IMR-90 (cell line): ENCODE data around the gene RAI14.
A peak's percentile ranks its signal among the peaks of the same experiment; 100 is the strongest.

ENCODE experiments used
- BHLHE40 ChIP-seq: fragments of 150-350 bp; IDR thresholded peaks from 2 replicates; pipeline ENCODE4 v1.6.1; 2016; ENCODE audit warnings: mild to moderate bottlenecking, low read depth, low read length
- CEBPB ChIP-seq: IDR thresholded peaks from 2 replicates; pipeline ENCODE4 v1.6.1; 2012; ENCODE audit warnings: low read depth, low read length, improper control_type of control experiment
- CTCF ChIP-seq: conservative IDR thresholded peaks from 2 replicates; pipeline ENCODE4 v1.5.1; 2012; ENCODE audit warnings: mild to moderate bottlenecking, low read depth, low read length, improper control_type of control experiment
- MAFK ChIP-seq: IDR thresholded peaks from 2 replicates; pipeline ENCODE4 v1.6.1; 2012; ENCODE audit warnings: low read depth, low read length, improper control_type of control experiment
- MAZ ChIP-seq: IDR thresholded peaks from 2 replicates; pipeline ENCODE4 v1.6.1; 2012; ENCODE audit warnings: low read depth, mild to moderate bottlenecking, low read length, improper control_type of control experiment, moderate library complexity, borderline replicate concordance
- MXI1 ChIP-seq: IDR thresholded peaks from 2 replicates; pipeline ENCODE4 v1.6.1; 2012; ENCODE audit warnings: low read depth, mild to moderate bottlenecking, low read length, moderate library complexity, borderline replicate concordance
- POLR2A ChIP-seq: IDR thresholded peaks from 2 replicates; pipeline ENCODE4 v1.6.1; 2012; ENCODE audit warnings: mild to moderate bottlenecking, low read depth, low read length
- RAD21 ChIP-seq: IDR thresholded peaks from 2 replicates; pipeline ENCODE4 v1.6.1; 2012; ENCODE audit warnings: low read length, improper control_type of control experiment
- RCOR1 ChIP-seq: IDR thresholded peaks from 2 replicates; pipeline ENCODE4 v1.6.1; 2012; ENCODE audit warnings: mild to moderate bottlenecking, low read length, improper control_type of control experiment; ENCODE audit not compliant: insufficient replicate concordance
- RFX5 ChIP-seq: IDR thresholded peaks from 2 replicates; pipeline ENCODE4 v1.8.0; 2012; ENCODE audit warnings: low read depth, mild to moderate bottlenecking, low read length, moderate library complexity
- SMC3 ChIP-seq: fragments of 150-350 bp; IDR thresholded peaks from 2 replicates; pipeline ENCODE4 v1.6.1; 2016; ENCODE audit warnings: low read depth, mild to moderate bottlenecking, antibody characterized with exemption, low read length, moderate library complexity

- TF ChIP-seq CTCF: peak; percentile 21; the same call in 1 of the 2 replicates
- TF ChIP-seq SMC3: no peak; the same call in 1 of the 2 replicates
- peak; percentile 72 for TF ChIP-seq POLR2A
- TF ChIP-seq RCOR1: no peak
- no peak for TF ChIP-seq RFX5
- TF ChIP-seq MAFK: no peak
- TF ChIP-seq BHLHE40: peak; percentile 31; the same call in 1 of the 2 replicates
- TF ChIP-seq MXI1: peak; percentile 94
- TF ChIP-seq MAZ: peak; percentile 98
- peak; percentile 12; the same call in 1 of the 2 replicates for TF ChIP-seq RAD21
- TF ChIP-seq CEBPB: no peak
Measured at GRCh38 chr5:34656001-34656699, at the start of gene RAI14.
